ENCODE measurements around the gene TRPC4AP.

DNA sequence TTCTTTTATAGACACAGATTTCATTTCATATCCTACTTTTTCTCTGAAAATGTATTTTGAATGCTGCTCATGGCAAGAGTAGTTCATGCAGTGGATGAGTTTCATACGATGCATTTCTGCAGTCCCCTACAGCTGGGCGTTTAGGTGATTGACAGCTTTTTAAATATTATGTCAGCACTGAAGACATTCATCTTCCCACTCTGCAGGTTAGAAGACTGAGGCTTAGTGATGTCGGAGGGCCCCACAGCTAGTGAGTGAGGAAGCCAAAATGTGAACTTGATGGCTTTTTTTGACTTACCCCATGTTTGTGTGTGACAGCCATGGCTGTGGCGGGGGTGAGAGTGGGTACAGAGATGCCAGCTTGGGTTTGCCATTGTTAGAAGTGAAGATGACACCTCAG lies 103.5 kb downstream of the TRPC4AP start:
- TF ChIP-seq CTCF (IDR thresholded peaks at IDR 0.05) (no peak), EP300 (IDR thresholded peaks at IDR 0.05) (no peak), POLR2A (IDR thresholded peaks at IDR 0.05) (no peak)
